Epithelial cell of proximal tubule (primary cell): ENCODE measurements around the gene NADK2. TPM values are rescaled to one million over a fixed set of nuclear protein-coding genes. Genes with fewer than 3 reads are reported as not detected.

Experiments
- DNase-seq: peaks from one replicate; pipeline ENCODE4 v3.0.0-alpha.2; 2011; ENCODE audit warnings: low read depth
- H3K4me3 ChIP-seq: 2 replicates; pipeline ENCODE4 v1.5.1; 2011; ENCODE audit warnings: low read depth, mild to moderate bottlenecking, low read length
- total RNA-seq: library from RNA; depleted of rRNA; stranded (reverse); fragments of >200 nt; gene quantifications from 2 replicates; pipeline ENCODE4 v1.2.3, GENCODE V29; 2015
- TF ChIP-seq, protein P1 (sequence below): conservative IDR thresholded peaks from 2 replicates; pipeline ENCODE4 v1.5.1; 2012; ENCODE audit warnings: low read depth, mild to moderate bottlenecking, low read length

NADK2 gene
- total RNA-seq, 1 donor from 2014 or later, result 27.1 TPM

DNA sequence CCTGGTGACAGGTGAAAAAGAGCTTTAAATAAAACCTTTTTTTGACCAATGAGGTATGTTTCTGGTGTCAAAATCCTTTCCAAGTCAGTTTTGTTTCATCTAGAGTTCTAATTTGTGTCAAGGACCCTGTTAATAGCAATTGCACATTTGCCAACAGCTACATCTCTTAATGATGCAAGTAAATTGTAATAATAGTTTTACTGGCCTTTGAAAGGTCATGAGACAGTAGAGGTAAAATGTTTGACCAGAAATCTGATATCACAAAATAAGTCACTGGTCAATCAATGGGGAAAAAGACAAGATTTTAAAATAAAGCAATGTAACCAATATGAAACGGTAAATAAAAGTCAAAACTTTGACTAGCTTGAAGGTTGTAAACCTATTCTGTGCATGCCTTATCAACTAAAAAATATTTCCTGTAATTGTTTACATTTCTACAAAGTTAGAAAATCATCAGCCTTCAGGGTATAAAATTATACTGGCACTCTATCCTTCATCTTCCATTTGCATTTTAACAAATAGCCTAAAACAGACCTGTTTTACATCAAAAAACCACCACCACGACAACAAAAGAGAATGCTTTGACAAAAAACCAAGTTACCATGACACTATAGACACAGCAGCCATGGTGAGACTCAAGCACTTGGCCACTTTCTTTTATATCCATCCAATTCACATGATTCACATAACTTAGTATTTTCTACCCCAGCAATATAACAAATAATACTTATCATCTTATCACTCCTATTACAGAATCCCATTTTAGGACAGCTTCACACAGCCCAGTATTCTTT lies 3.0 kb downstream of the NADK2 start:
- TF ChIP-seq, protein P1, sequence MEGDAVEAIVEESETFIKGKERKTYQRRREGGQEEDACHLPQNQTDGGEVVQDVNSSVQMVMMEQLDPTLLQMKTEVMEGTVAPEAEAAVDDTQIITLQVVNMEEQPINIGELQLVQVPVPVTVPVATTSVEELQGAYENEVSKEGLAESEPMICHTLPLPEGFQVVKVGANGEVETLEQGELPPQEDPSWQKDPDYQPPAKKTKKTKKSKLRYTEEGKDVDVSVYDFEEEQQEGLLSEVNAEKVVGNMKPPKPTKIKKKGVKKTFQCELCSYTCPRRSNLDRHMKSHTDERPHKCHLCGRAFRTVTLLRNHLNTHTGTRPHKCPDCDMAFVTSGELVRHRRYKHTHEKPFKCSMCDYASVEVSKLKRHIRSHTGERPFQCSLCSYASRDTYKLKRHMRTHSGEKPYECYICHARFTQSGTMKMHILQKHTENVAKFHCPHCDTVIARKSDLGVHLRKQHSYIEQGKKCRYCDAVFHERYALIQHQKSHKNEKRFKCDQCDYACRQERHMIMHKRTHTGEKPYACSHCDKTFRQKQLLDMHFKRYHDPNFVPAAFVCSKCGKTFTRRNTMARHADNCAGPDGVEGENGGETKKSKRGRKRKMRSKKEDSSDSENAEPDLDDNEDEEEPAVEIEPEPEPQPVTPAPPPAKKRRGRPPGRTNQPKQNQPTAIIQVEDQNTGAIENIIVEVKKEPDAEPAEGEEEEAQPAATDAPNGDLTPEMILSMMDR, result no peak
- no peak for DNase-seq
- no peak overlapping the region for H3K4me3 ChIP-seq

GRCh38 chr5:36237751-36238150 lies 4.0 kb downstream of the NADK2 start:
- H3K4me3 ChIP-seq, result no peak overlapping the region
- no peak for DNase-seq
- TF ChIP-seq, protein P1, result no peak

DNA sequence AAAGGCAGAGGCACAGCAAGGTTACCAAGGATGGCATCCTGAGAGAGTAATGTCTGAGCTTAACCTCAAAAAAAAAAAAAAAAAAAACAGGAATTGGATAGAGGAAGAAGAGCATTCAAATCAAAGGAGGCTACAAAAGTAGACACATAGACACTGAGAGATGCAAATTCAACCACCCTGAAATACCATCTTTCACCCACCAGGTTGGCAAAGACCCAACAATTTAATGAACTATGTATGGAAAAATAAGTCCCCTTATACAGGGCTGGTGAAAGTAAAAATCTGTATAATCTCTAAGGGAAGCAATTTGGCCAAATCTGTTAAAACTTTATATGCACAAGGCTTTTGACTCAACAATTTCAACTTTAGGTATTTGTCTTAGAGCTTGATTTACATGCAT lies 4.9 kb downstream of the NADK2 start:
- TF ChIP-seq, protein P1, result no peak

DNA sequence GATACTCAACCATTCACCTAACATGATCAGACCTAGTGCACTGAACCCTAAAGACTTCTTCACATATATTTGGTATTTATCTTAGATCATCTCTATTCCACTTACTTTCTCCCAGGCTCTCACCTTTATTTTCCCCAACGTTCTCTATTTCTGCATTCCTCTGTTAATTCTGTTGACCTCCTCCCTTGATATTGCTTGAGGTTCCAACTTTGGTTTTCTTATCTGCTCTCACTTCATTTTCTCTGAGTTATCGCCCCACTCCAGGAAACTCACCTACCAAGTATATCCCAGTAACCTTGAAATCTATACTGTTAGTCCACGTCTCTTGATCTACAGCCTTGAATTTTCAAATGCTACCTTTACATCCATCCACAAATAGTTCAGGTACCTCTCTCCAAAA lies 9.2 kb downstream of the NADK2 start:
- H3K4me3 ChIP-seq, result no peak overlapping the region
- TF ChIP-seq, protein P1, result no peak
- no peak for DNase-seq

More for the DNA sequence above, 4.9 kb downstream of the NADK2 start:
- DNase-seq, result no peak
- H3K4me3 ChIP-seq, result no peak overlapping the region

DNA sequence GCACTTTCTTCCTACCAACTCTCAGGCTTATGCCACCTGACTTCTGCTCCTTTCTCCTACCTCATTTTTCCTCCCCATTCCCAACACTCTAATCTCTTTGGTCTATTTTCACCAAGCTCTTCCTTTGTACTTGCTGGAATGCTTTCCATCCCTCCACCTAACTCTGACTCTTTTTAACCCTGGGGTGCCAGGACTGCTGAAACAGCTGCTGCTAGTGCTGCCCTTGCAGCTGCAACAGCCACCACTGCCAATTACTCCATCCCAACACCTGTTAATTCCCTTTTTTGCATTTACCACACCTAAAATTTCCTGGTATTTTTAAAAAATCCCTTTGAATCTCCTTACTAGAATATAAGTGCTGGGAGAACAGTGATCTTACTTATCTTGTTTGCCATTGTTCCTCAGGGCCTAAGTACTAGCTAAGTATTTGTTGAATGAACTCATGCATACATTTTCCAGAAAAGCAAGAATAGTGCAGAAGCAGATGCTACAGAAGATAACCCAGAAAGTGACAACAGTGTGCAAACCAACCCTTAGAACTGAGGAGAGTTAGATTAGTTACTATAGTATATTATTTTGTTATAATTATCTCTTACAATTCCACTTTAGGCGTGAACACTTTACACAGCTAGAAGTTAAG lies 11.5 kb downstream of the NADK2 start:
- TF ChIP-seq, protein P1, result no peak
- DNase-seq, result no peak
- no peak overlapping the region for H3K4me3 ChIP-seq

GRCh38 chr5:36228505-36228904 lies 13.2 kb downstream of the NADK2 start:
- no peak for DNase-seq
- H3K4me3 ChIP-seq, result no peak overlapping the region
- TF ChIP-seq, protein P1, result no peak

DNA sequence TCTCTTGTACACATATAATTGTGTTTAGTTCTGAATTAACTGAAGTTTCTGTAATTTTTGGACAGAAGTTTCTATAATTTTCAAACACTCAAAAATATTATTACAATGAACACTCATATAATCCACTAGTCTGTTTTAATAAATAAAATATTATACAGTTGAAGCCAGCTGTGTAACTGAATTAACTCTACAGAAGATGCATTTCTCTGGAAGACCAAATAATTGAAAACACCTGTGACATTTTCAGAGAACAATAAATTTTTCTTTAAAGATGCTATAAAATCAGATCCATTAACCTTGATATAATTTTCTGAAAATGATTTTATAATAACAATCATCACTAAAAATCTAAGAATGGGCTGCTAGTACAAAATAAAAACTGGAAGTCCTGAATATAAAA lies 14.7 kb downstream of the NADK2 start:
- no peak overlapping the region for H3K4me3 ChIP-seq
- no peak for DNase-seq
- TF ChIP-seq, protein P1, result no peak
